ENCODE data around the gene SPRED2. TPM values are rescaled to one million over a fixed set of nuclear protein-coding genes. Genes with fewer than 3 reads are reported as not detected.

The SPRED2 gene
- total RNA-seq, 4 donors from 2014 or later: 21.9 to 28.8 (median 25.5) TPM

GRCh38 chr2:65363879-65364666 lies 68.3 kb downstream of the SPRED2 start:
- no peak for DNase-seq (ENCODE audit: low spot score in 2 of 2)
- Histone ChIP-seq H3K4me3 (no peak overlapping the region), H3K9me3 (no peaks in the 10 kb centered on the region), H3K4me1 (peaks cover 0 to 80% (median 8%) of the 10 kb centered on the region in 4 donors), H3K27ac (peak overlapping the region in 1 of 4 donors; percentile 52), H3K27me3 (no peaks in the 10 kb centered on the region), H3K36me3 (no peaks in the 10 kb centered on the region)
- TF ChIP-seq POLR2A (IDR thresholded peaks at IDR 0.05): no peak
- TF ChIP-seq CTCF (IDR thresholded peaks at IDR 0.05): peak in 1 of 5 experiments; percentile 7
- WGBS, 2 donors: 65 to 77% methylated on average over 6 of the region's 6 CpGs

- peaks cover 0 to 84% (median 7%) of the 10 kb centered on the region in 4 donors for H3K4me1 ChIP-seq
- TF ChIP-seq POLR2A (IDR thresholded peaks at IDR 0.05): no peak
- no peak for TF ChIP-seq EP300 (IDR thresholded peaks at IDR 0.05)
- no peak for TF ChIP-seq CTCF (IDR thresholded peaks at IDR 0.05)
- H3K27me3 ChIP-seq: no peaks in the 10 kb centered on the region
- no peaks in the 10 kb centered on the region for H3K9me3 ChIP-seq
- DNase-seq (ENCODE audit: low spot score in 2 of 2): no peak
- 24 to 37% methylated on average over 3 of the region's 3 CpGs for WGBS, 2 donors
- H3K4me3 ChIP-seq: no peak overlapping the region
- no peak overlapping the region for H3K27ac ChIP-seq
- H3K36me3 ChIP-seq: no peaks in the 10 kb centered on the region
Measured at GRCh38 chr2:65361623-65362022, 70.8 kb downstream of the SPRED2 start.

- Histone ChIP-seq H3K4me3 (no peak overlapping the region), H3K27me3 (no peaks in the 10 kb centered on the region), H3K27ac (no peak overlapping the region), H3K4me1 (peaks cover 0 to 78% (median 2%) of the 10 kb centered on the region in 4 donors), H3K36me3 (no peaks in the 10 kb centered on the region), H3K9me3 (no peaks in the 10 kb centered on the region)
- 62 to 67% methylated on average over 6 of the region's 6 CpGs for WGBS, 2 donors
- no peak for TF ChIP-seq EP300 (IDR thresholded peaks at IDR 0.05)
- no peak for TF ChIP-seq CTCF (IDR thresholded peaks at IDR 0.05)
- no peak for TF ChIP-seq POLR2A (IDR thresholded peaks at IDR 0.05)
- DNase-seq (ENCODE audit: low spot score in 2 of 2): no peak
Measured at GRCh38 chr2:65360441-65360840, 72.0 kb downstream of the SPRED2 start.

GRCh38 chr2:65358678-65359400 lies 73.6 kb downstream of the SPRED2 start:
- Histone ChIP-seq H3K9me3 (no peaks in the 10 kb centered on the region), H3K27me3 (no peaks in the 10 kb centered on the region), H3K4me1 (peaks cover 0 to 75% (median 4%) of the 10 kb centered on the region in 4 donors), H3K27ac (peak overlapping the region in 2 of 4 donors; percentile 25 to 42), H3K36me3 (no peaks in the 10 kb centered on the region), H3K4me3 (no peak overlapping the region)
- WGBS, 2 donors: 80 to 87% methylated on average over 7 of the region's 7 CpGs
- DNase-seq (ENCODE audit: low spot score in 2 of 2): no peak
- TF ChIP-seq POLR2A (IDR thresholded peaks at IDR 0.05) (no peak), EP300 (IDR thresholded peaks at IDR 0.05) (no peak), CTCF (IDR thresholded peaks at IDR 0.05) (no peak)

- Histone ChIP-seq H3K27ac (peak overlapping the region in 2 of 4 donors; percentile 31 to 62), H3K4me3 (no peak overlapping the region), H3K27me3 (no peaks in the 10 kb centered on the region), H3K36me3 (no peaks in the 10 kb centered on the region), H3K9me3 (no peaks in the 10 kb centered on the region), H3K4me1 (peaks cover 0 to 72% (median 4%) of the 10 kb centered on the region in 4 donors)
- TF ChIP-seq CTCF (IDR thresholded peaks at IDR 0.05): no peak
- no peak for TF ChIP-seq POLR2A (IDR thresholded peaks at IDR 0.05)
- TF ChIP-seq EP300 (IDR thresholded peaks at IDR 0.05): no peak
- no peak for DNase-seq (ENCODE audit: low spot score in 2 of 2)
Measured at GRCh38 chr2:65357959-65358294, 74.5 kb downstream of the SPRED2 start.

All from tibial nerve (tissue), 4 donors.